SH-SY5Y (cell line): ENCODE data around the gene EFNA2.

Experiments
- GATA2 ChIP-seq: IDR thresholded peaks from 2 replicates; pipeline ENCODE4 v1.6.1; 2011; ENCODE audit warnings: mild to moderate bottlenecking, low read depth, low read length
- GATA3 ChIP-seq: IDR thresholded peaks from 2 replicates; pipeline ENCODE4 v1.6.1; 2011; ENCODE audit warnings: low read depth, mild to moderate bottlenecking, low read length, moderate library complexity

DNA sequence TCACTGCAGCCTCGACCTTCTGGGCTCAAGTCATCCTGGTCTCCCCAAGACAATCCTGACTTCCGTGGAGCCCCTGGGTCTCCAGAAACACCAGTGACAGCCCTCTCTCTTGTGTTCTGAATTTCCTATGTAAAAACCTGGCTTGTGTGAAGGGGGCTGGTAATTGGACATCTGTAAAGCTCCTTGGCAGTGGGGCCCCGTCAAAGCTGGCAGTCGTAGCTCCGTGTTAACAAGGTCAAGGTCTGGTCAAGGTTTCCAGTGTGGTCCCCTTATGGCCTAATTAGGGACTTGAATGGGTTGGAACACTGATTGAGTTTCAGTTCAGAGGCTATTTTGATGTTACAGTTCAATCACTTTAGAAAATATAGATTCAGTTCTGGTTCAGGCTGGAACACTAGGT, 65.2 kb downstream of the EFNA2 start:
- TF ChIP-seq GATA2, result no peak
- no peak for TF ChIP-seq GATA3
